ENCODE results near the gene CD163L1. TPM values are rescaled to one million over a fixed set of nuclear protein-coding genes. Genes with fewer than 3 reads are reported as not detected.

Gene CD163L1
- total and polyA plus RNA-seq, 9 of the 15 experiments (the other 6 are each of a cell fraction or from before 2014, with no cell fraction given): 0.54 to 9.2 (median 2.0) TPM

- H3K36me3 ChIP-seq (ENCODE audit: control insufficient read depth, insufficient read depth, low read length): no peaks in the 10 kb centered on the region
- no peak overlapping the region for H3K27ac ChIP-seq (ENCODE audit: extremely low read depth, low read depth, low read length)
- CTCF ChIA-PET (ENCODE audit: low intra/inter-chr PET ratio): no interaction called here
- no peaks in the 10 kb centered on the region for H4K20me1 ChIP-seq (replicated peaks; ENCODE audit: control insufficient read depth, insufficient read depth, low read length)
- H3K9me3 ChIP-seq (replicated peaks; ENCODE audit: control insufficient read depth, insufficient read depth, low read depth, low read length): no peaks in the 10 kb centered on the region
- no peak overlapping the region for H3K4me3 ChIP-seq
- BruUV-seq (replicated peaks): no TSS peak
- POLR2A ChIA-PET: no interaction called here
- no peaks in the 10 kb centered on the region for H3K9me1 ChIP-seq (ENCODE audit: control insufficient read depth, insufficient read depth, low read length)
- in situ Hi-C loops (cut with MboI) (no loop called here), intact Hi-C loops (cut with micrococcal nuclease) (loop anchor here (1.0 to 10.0 kb wide), 2 partner anchors 102 to 313 kb away; no protein-coding TSS in a partner anchor)
- H3K4me1 ChIP-seq (replicated peaks in 1 of 2; ENCODE audit: control insufficient read depth in 2 of 2, insufficient read depth in 2 of 2, low read length in 2 of 2): peaks cover 0 to 4% of the 10 kb centered on the region in 2 experiments; a peak in 2 of 5 replicates
- H3K79me2 ChIP-seq (ENCODE audit: control insufficient read depth, insufficient read depth, low read length): no peaks in the 10 kb centered on the region
- FAIRE-seq: no peak
- 22% methylated on average over 2 of the region's 2 CpGs for WGBS (ENCODE audit: insufficient coverage, low coverage, missing lambda C conversion rate)
- H3K9ac ChIP-seq (ENCODE audit: insufficient read depth in 1 of 2, low read depth in 2 of 2, low read length in 2 of 2): no peak overlapping the region
- H3K4me2 ChIP-seq (ENCODE audit: insufficient read depth, low read length): no peak overlapping the region
- peak in 1 of 4 experiments; percentile 25 for DNase-seq (ENCODE audit: extremely low read depth in 1 of 4, low spot score in 3 of 4)
- ATAC-seq: peak; percentile 78
- H3K27me3 ChIP-seq (ENCODE audit: control insufficient read depth in 2 of 2, insufficient read depth in 2 of 2, low read length in 2 of 2): no peaks in the 10 kb centered on the region
- H2AFZ ChIP-seq (ENCODE audit: low read depth, low read length): no peak overlapping the region
- TF ChIP-seq RAD21 (CRISPR knock-in tag; conservative IDR thresholded peaks at IDR 0.05 in 1 of 2, IDR thresholded peaks at IDR 0.05 in 1 of 2) (peak; percentile 28 to 69; a peak in 3 of 4 replicates), USF2 (CRISPR knock-in tag; IDR thresholded peaks at IDR 0.05) (peak; percentile 75), RCOR1 (IDR thresholded peaks at IDR 0.05; ENCODE audit: borderline replicate concordance in 1 of 2, low read depth in 2 of 2, low read length in 2 of 2) (0 out of 4 replicates have a peak, but pooled peaks of 1 of the 2 experiments have one; percentile 13), PKNOX1 (IDR thresholded peaks at IDR 0.05) (peak; percentile 55), JUND (IDR thresholded peaks at IDR 0.05; ENCODE audit: borderline replicate concordance, low read depth, low read length) (peak; percentile 18; the same call in 1 of the 2 replicates), JUND (tag; IDR thresholded peaks at IDR 0.05; ENCODE audit: borderline replicate concordance, low read depth, low read length) (no peak), MEF2A (IDR thresholded peaks at IDR 0.05; ENCODE audit: control insufficient read depth, low read depth, low read length) (no peak), ESRRA (IDR thresholded peaks at IDR 0.05; ENCODE audit: borderline replicate concordance, low read depth) (0 out of 2 replicates have a peak, but pooled peaks have one; percentile 42), HMBOX1 (IDR thresholded peaks at IDR 0.05) (peak; percentile 37; the same call in 1 of the 2 replicates), ZBTB34 (CRISPR knock-in tag; IDR thresholded peaks at IDR 0.05) (no peak)
Measured at GRCh38 chr12:7321624-7322023, 122.3 kb downstream of the CD163L1 start.

All from K562 (cell line).